HG03378 (cell line): ENCODE measurements around the gene TEF.
"Not testable (repeated sequence)": the region's sequence is repeated elsewhere in the genome, so short reads cannot be mapped to it uniquely, and the experiment has no call there.

Experiments used
- ATAC-seq: cut with Tn5 transposase; IDR thresholded peaks from one replicate; pipeline ENCODE4 v1.9.1; 2021; ENCODE audit warnings: mild to moderate bottlenecking, moderate library complexity; ENCODE audit not compliant: unreplicated experiment

Gene TEF

GRCh38 chr22:41380993-41381328, 781 bp upstream of the TEF start:
- ATAC-seq, result peak; percentile 21

- ATAC-seq, result no peak
Observed at GRCh38 chr22:41382098-41382578, 396 bp downstream of the TEF start.

GRCh38 chr22:41382610-41383009, 868 bp downstream of the TEF start:
- no peak for ATAC-seq

- no peak for ATAC-seq
Observed at GRCh38 chr22:41383085-41383484, 1.3 kb downstream of the TEF start.

- ATAC-seq, result no peak
Observed at GRCh38 chr22:41384128-41384527, 2.4 kb downstream of the TEF start.

GRCh38 chr22:41387341-41387740, 5.6 kb downstream of the TEF start:
- ATAC-seq, result no peak

- ATAC-seq, result no peak
Observed at GRCh38 chr22:41394012-41394356, 12.2 kb downstream of the TEF start.

GRCh38 chr22:41395531-41396240, 13.9 kb downstream of the TEF start:
- no peak for ATAC-seq

GRCh38 chr22:41397143-41397811, 15.5 kb downstream of the TEF start:
- no peak for ATAC-seq

- no peak for ATAC-seq
Observed at GRCh38 chr22:41398921-41399320, 17.2 kb downstream of the TEF start.

- no peak for ATAC-seq
Observed at GRCh38 chr22:41401781-41402648, 20.3 kb downstream of the TEF start.

- ATAC-seq, result not testable (repeated sequence)
Observed at GRCh38 chr22:41402851-41403250, 21.1 kb downstream of the TEF start.

GRCh38 chr22:41403532-41404318, 22.0 kb downstream of the TEF start:
- peak; percentile 65 for ATAC-seq

- no peak for ATAC-seq
Observed at GRCh38 chr22:41405588-41405987, 23.8 kb downstream of the TEF start.

GRCh38 chr22:41406410-41406809, 24.7 kb downstream of the TEF start:
- no peak for ATAC-seq

- ATAC-seq, result no peak
Observed at GRCh38 chr22:41407433-41407832, 25.7 kb downstream of the TEF start.

GRCh38 chr22:41408665-41409064, 26.9 kb downstream of the TEF start:
- no peak for ATAC-seq

GRCh38 chr22:41410311-41410751, 28.6 kb downstream of the TEF start:
- no peak for ATAC-seq

GRCh38 chr22:41411021-41411851, 29.5 kb downstream of the TEF start:
- ATAC-seq, result no peak

GRCh38 chr22:41415554-41415953, 33.8 kb downstream of the TEF start:
- no peak for ATAC-seq
